CD4-positive, CD25-positive, alpha-beta regulatory T cell (primary cell): ENCODE results near the gene AHSP. TPM values are rescaled to one million over a fixed set of nuclear protein-coding genes. Genes with fewer than 3 reads are reported as not detected.
"Not testable (repeated sequence)": the region's sequence is repeated elsewhere in the genome, so short reads cannot be mapped to it uniquely, and the experiment has no call there.

Experiments used
- ATAC-seq, 2 donors: fragments of 150-1000 bp; cut with Tn5 transposase; one replicate each; pipeline ENCODE4 v1.10.0; 2021; ENCODE audit warnings: low read depth in 2 of 2, moderate number of reproducible peaks in 2 of 2, moderate library complexity in 1 of 2
- DNase-seq, 3 donors: peaks; one replicate each; pipeline versions ENCODE4 v3.0.0 to v3.0.0-alpha.2; 2012 to 2022; ENCODE audit warnings: mixed read lengths in 1 of 3
- H3K27ac ChIP-seq: one replicate; pipeline ENCODE4 v1.7.0; 2013; ENCODE audit warnings: mild to moderate bottlenecking, low read length; ENCODE audit not compliant: insufficient read depth, poor library complexity, severe bottlenecking
- H3K27me3 ChIP-seq: one replicate; pipeline ENCODE4 v1.7.0; 2013; ENCODE audit warnings: low read length; ENCODE audit not compliant: control insufficient read depth, insufficient read depth
- H3K36me3 ChIP-seq: one replicate; pipeline ENCODE4 v1.7.0; 2013; ENCODE audit warnings: mild to moderate bottlenecking, low read length, moderate library complexity; ENCODE audit not compliant: control insufficient read depth, insufficient read depth
- H3K4me1 ChIP-seq: 2 replicates; pipeline ENCODE4 v1.7.0; 2013; ENCODE audit warnings: mild to moderate bottlenecking, low read length; ENCODE audit not compliant: insufficient read depth, control insufficient read depth, poor library complexity, severe bottlenecking
- H3K4me3 ChIP-seq: one replicate; pipeline ENCODE4 v1.7.0; 2013; ENCODE audit warnings: low read depth, mild to moderate bottlenecking, low read length, moderate library complexity
- H3K9me3 ChIP-seq, 2 experiments: 1 replicate in 1 of 2; 2 replicates in 1 of 2; pipeline ENCODE4 v1.7.0; 2013; ENCODE audit warnings: low read length in 2 of 2, mild to moderate bottlenecking in 1 of 2, moderate library complexity in 1 of 2; ENCODE audit not compliant: control insufficient read depth in 2 of 2
- H3K27ac Mint-ChIP-seq, 3 donors: one replicate each; pipeline ENCODE4 v1.8.0; 2020 to 2022; ENCODE audit warnings: mild to moderate bottlenecking in 3 of 3, mixed read lengths in 3 of 3, moderate library complexity in 2 of 3
- H3K27me3 Mint-ChIP-seq: one replicate; pipeline ENCODE4 v1.8.0; 2022; ENCODE audit warnings: mild to moderate bottlenecking, mixed read lengths
- H3K36me3 Mint-ChIP-seq: one replicate; pipeline ENCODE4 v1.8.0; 2020; ENCODE audit warnings: mixed read lengths
- H3K4me1 Mint-ChIP-seq, 4 donors: one replicate each; pipeline ENCODE4 v1.8.0; 2020 to 2022; ENCODE audit warnings: mixed read lengths in 4 of 4, mild to moderate bottlenecking in 1 of 4
- H3K4me3 Mint-ChIP-seq, 4 donors: one replicate each; pipeline ENCODE4 v1.8.0; 2020 to 2022; ENCODE audit warnings: mild to moderate bottlenecking in 4 of 4, mixed read lengths in 4 of 4, moderate library complexity in 3 of 4
- H3K9me3 Mint-ChIP-seq, 7 donors: one replicate each; pipeline ENCODE4 v1.8.0; 2020 to 2022; ENCODE audit warnings: mixed read lengths in 7 of 7, mild to moderate bottlenecking in 3 of 7, moderate library complexity in 2 of 7
- polyA plus RNA-seq, 4 donors: library from polyadenylated mRNA; unstranded; fragments of 300-500 nt; fragmentation: Illumina TruSeq; gene quantifications; one replicate each; pipeline ENCODE4 v1.2.3, GENCODE V29; 2021
- total RNA-seq: library from RNA; stranded (reverse); gene quantifications from one replicate; pipeline ENCODE4 v1.2.3, GENCODE V29; 2022

The AHSP gene
- total and polyA plus RNA-seq, 5 donors from 2014 or later = not detected

DNA sequence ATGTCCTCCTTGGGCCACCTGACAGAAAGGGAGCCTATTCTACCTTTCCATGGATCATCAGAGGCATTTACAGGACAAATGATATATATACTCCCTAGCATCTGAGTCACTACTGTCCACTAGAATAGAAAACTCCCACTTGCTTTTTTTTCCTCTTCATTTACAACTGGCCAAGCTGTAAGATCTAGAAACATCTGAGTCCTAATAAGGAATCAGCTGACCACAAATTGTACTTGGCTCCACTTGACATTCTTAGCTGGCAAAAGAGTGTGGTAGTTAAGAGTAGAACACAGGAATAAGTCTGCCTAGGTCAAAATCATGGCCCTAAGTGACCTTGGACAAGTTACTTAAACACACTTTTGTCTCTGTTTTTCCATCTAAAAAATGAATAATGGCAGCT, 24.7 kb upstream of the AHSP start:
- H3K4me3 ChIP-seq = no peak overlapping the region
- peaks cover 23% of the 10 kb centered on the region for H3K4me1 ChIP-seq
- peaks cover 17% of the 10 kb centered on the region for H3K36me3 ChIP-seq
- ATAC-seq (no peak), DNase-seq (no peak)
- no peaks in the 10 kb centered on the region for H3K9me3 ChIP-seq
- Mint-ChIP-seq H3K27me3 (no peaks in the 10 kb centered on the region), H3K4me3 (no peak overlapping the region), H3K4me1 (peaks cover 21 to 48% (median 33%) of the 10 kb centered on the region in 4 donors), H3K36me3 (peaks cover 13% of the 10 kb centered on the region), H3K27ac (peak overlapping the region in 2 of 3 donors; percentile 53 to 61), H3K9me3 (no peaks in the 10 kb centered on the region)
- no peak overlapping the region for H3K27ac ChIP-seq
- no peaks in the 10 kb centered on the region for H3K27me3 ChIP-seq

DNA sequence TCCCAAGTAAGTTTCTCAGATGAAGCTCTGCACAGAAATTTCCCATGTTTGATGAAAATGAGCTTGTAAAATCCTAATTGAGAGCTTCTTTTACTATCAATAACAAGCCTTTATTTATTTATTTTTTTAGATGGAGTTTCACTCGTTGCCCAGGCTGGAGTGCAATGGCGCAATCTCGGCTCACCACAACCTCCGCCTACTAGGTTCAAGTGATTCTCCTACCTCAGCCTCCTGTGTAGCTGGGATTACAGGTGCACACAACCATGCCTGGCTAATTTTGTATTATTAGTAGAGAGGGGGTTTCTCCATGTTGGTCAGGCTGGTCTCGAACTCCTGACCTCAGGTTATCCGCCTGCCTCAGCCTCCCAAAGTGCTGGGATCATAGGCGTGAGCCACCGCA, 24.1 kb upstream of the AHSP start:
- not testable (repeated sequence) for H3K27ac Mint-ChIP-seq, H3K27me3 ChIP-seq, H3K27ac ChIP-seq, H3K4me3 ChIP-seq, H3K4me3 Mint-ChIP-seq, H3K9me3 Mint-ChIP-seq, DNase-seq, H3K9me3 ChIP-seq, H3K27me3 Mint-ChIP-seq, ATAC-seq
- Histone ChIP-seq H3K36me3 (peaks cover 11% of the 10 kb centered on the region), H3K4me1 (peaks cover 26% of the 10 kb centered on the region)
- Mint-ChIP-seq H3K36me3 (peaks cover 11% of the 10 kb centered on the region), H3K4me1 (peaks cover 21 to 51% (median 37%) of the 10 kb centered on the region in 4 donors)

DNA sequence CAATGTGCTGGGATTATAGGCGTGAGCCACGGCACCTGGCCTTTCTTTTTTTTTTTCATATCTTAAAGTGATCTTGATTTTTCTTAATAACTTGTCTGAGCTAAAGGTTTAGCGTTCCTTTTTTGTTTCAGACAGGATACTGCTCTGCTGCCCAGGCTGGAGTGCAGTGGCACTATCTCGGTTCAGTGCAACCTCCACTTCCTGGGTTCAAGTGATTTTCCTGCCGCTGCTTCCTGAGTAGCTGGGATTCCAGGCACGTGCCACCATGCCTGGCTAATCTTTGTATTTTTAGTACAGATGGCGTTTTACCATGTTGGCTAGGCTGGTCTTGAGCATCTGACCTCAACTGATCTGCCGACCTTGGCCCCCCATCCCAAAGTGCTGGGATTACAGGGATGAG, 23.5 kb upstream of the AHSP start:
- Mint-ChIP-seq H3K9me3 (no peaks in the 10 kb centered on the region), H3K4me1 (peaks cover 24 to 57% (median 43%) of the 10 kb centered on the region in 4 donors), H3K4me3 (no peak overlapping the region), H3K36me3 (peaks cover 5% of the 10 kb centered on the region), H3K27ac (peak overlapping the region in 2 of 3 donors; percentile 28 to 58), H3K27me3 (no peaks in the 10 kb centered on the region)
- Histone ChIP-seq H3K4me3 (no peak overlapping the region), H3K27me3 (no peaks in the 10 kb centered on the region), H3K27ac (no peak overlapping the region), H3K36me3 (peaks cover 6% of the 10 kb centered on the region), H3K9me3 (no peaks in the 10 kb centered on the region), H3K4me1 (peaks cover 32% of the 10 kb centered on the region)
- DNase-seq (no peak), ATAC-seq (no peak)

DNA sequence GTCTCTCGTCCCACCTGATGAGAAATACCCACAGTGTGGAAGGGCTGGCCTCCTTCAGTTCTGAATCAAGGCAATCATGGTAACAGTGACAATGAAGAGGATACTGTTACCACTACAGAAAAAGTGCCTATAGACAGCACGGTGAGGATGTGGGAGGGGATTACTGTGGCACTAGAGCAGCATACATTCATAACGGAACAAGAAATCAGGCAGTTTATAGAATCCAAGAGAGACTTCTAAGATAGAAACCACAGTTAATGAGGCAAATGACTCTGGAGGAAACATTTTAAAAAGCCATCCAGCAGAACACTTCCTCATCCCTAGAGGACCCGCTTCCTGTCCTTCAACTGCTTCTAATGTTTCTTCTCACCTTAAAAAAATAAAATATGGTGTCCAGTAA, 22.2 kb upstream of the AHSP start:
- Mint-ChIP-seq H3K4me1 (peaks cover 29 to 67% (median 51%) of the 10 kb centered on the region in 4 donors), H3K27me3 (no peaks in the 10 kb centered on the region), H3K27ac (peak overlapping the region; percentile 11 to 91 (median 70)), H3K9me3 (no peaks in the 10 kb centered on the region), H3K4me3 (peak overlapping the region in 3 of 4 donors; percentile 32 to 97 (median 92)), H3K36me3 (no peaks in the 10 kb centered on the region)
- DNase-seq (peak in 1 of 3 donors; percentile 63), ATAC-seq (no peak)
- Histone ChIP-seq H3K4me3 (peak overlapping the region; percentile 19), H3K27ac (no peak overlapping the region), H3K36me3 (no peaks in the 10 kb centered on the region), H3K27me3 (no peaks in the 10 kb centered on the region), H3K9me3 (no peaks in the 10 kb centered on the region), H3K4me1 (peaks cover 40% of the 10 kb centered on the region)

DNA sequence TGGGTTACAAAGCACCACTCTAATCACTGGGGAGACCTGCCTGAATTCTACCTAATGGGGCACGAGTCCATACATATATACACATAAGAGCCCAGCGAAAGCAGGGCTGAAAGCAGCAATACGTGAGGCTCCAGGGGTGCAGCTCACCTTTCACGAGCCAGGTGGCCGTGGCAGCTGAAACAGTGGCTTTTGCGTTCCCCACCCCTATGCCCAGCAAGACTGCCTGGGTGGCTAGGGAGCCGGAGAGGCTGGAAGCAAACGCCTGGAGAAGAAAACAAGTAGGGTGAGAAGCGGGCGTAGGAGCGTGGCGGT, 20.1 kb upstream of the AHSP start:
- peak overlapping the region; percentile 91 to 97 (median 93) for H3K4me3 Mint-ChIP-seq
- peaks cover 0 to under 1% (median 0%) of the 10 kb centered on the region in 7 donors for H3K9me3 Mint-ChIP-seq
- Histone ChIP-seq H3K27me3 (no peaks in the 10 kb centered on the region), H3K36me3 (no peaks in the 10 kb centered on the region), H3K4me3 (peak overlapping the region; percentile 66), H3K27ac (peak overlapping the region; percentile 82), H3K9me3 (no peaks in the 10 kb centered on the region), H3K4me1 (peaks cover 40% of the 10 kb centered on the region)
- peak overlapping the region; percentile 97 to 98 (median 97) for H3K27ac Mint-ChIP-seq
- H3K36me3 Mint-ChIP-seq = no peaks in the 10 kb centered on the region
- peak in 1 of 3 donors; percentile 28 for DNase-seq
- no peak for ATAC-seq
- H3K4me1 Mint-ChIP-seq = peaks cover 33 to 69% (median 48%) of the 10 kb centered on the region in 4 donors
- no peaks in the 10 kb centered on the region for H3K27me3 Mint-ChIP-seq

DNA sequence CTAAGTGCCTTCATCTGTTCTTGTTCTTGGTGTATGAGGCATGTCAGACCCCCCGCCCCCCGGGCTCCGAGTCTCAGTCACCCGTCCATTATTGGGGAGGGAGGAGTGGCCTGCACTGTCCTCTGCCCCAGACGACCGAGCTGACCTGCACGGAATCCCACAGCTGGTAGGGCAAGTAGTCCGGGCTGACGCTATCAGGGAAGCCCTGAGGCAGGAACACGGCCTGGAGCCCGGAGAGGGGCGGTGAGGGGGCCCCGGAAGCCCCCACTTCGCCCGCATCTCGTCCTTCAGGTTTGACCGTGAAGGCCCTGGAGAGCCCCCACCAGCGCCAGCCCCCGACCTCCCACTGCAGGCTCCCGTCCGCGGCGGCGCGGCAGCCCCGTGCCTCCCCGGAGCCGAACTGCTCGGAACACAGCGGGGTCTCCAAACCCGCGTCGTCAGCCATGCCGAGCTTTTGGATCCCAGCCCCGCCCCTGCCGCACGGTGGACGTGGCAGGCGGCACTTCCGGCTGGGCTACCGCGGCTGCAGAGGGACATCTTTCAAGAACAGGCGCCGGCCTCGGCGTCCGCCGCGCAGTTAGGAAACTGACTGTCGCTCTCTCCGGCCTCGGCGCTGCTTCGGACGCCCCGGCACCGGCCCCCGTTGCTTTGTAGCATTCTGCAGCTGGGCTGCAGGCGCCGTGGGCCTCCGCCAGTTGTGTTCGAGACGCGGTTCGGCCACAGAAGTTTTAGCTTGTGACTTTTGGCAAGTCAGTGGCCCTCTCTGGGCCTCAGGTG, 19.6 kb upstream of the AHSP start, which contains the start of gene RUSF1:
TSS of gene RUSF1 (minus strand) at position 463 of the 777 bp plus-strand sequence. CDS start at position 445, 18 bp downstream.
- Mint-ChIP-seq H3K4me1 (peaks cover 28 to 64% (median 49%) of the 10 kb centered on the region in 4 donors), H3K9me3 (peaks cover 0 to 2% (median 0%) of the 10 kb centered on the region in 7 donors), H3K27me3 (no peaks in the 10 kb centered on the region), H3K4me3 (peak within 1 kb of the TSS; percentile 91 to 97 (median 93)), H3K27ac (peak within 1 kb of the TSS; percentile 97 to 98 (median 97)), H3K36me3 (no peaks in the 10 kb centered on the region)
- Histone ChIP-seq H3K36me3 (no peaks in the 10 kb centered on the region), H3K4me1 (peaks cover 40% of the 10 kb centered on the region), H3K27ac (peak within 1 kb of the TSS; percentile 82), H3K9me3 (no peaks in the 10 kb centered on the region), H3K4me3 (peak within 1 kb of the TSS; percentile 95), H3K27me3 (no peaks in the 10 kb centered on the region)
- ATAC-seq (peak; percentile 85 to 86), DNase-seq (peak; percentile 71 to 93 (median 79))

DNA sequence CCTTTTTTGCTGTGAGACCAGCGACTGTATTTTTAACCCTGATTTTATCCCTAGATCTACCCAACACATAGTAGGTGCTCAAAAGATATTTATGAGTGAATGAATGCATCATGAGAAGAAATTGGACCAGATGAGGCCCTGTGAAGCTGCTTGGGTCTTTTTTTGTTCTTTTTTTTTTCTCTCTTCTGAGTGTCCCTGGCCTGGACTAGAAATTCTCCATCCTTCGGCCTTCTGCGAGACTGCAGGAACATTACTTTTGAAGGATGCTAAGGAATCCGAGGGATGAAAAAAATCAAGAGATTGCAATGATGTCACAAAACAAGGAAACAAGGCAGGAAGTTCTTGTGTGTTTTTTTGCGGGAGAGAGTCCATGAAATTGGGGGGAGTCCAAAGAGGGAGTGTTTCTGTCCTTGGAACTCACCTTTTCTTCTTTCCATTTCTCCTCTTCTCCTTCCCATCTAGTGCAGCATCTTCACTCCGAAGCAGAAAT, 18.9 kb upstream of the AHSP start:
- ATAC-seq = no peak
- Histone ChIP-seq H3K36me3 (no peaks in the 10 kb centered on the region), H3K4me3 (peak overlapping the region; percentile 95), H3K27ac (peak overlapping the region; percentile 82), H3K27me3 (no peaks in the 10 kb centered on the region), H3K9me3 (no peaks in the 10 kb centered on the region), H3K4me1 (peaks cover 40% of the 10 kb centered on the region)
- H3K4me3 Mint-ChIP-seq = peak overlapping the region; percentile 91 to 97 (median 93)
- DNase-seq = no peak
- H3K27ac Mint-ChIP-seq = peak overlapping the region; percentile 97 to 98 (median 97)
- H3K9me3 Mint-ChIP-seq = peaks cover 0 to 2% (median 0%) of the 10 kb centered on the region in 7 donors
- no peaks in the 10 kb centered on the region for H3K27me3 Mint-ChIP-seq
- no peaks in the 10 kb centered on the region for H3K36me3 Mint-ChIP-seq
- H3K4me1 Mint-ChIP-seq = peaks cover 27 to 64% (median 49%) of the 10 kb centered on the region in 4 donors
